Gastrocnemius medialis (tissue), 4 donors: ENCODE measurements around the gene DOCK8. TPM values are rescaled to one million over a fixed set of nuclear protein-coding genes. Genes with fewer than 3 reads are reported as not detected.

Experiments used
- ATAC-seq, 2 donors: fragments of 150-250 bp; one replicate each; pipeline ENCODE4 v1.9.1; 2016
- DNase-seq, 2 donors: peaks; one replicate each; pipeline ENCODE4 v3.0.0-alpha.2; 2019
- H3K27ac ChIP-seq, 4 donors: fragments of 200-600 bp; sonication (generic); 1 replicate in 1 of 4; 2 replicates in 3 of 4; pipeline ENCODE4 v1.5.1; 2016 to 2018; ENCODE audit warnings: mild to moderate bottlenecking in 2 of 4, moderate library complexity in 1 of 4
- H3K27me3 ChIP-seq, 3 donors: fragments of 200-600 bp; sonication (generic) in 2 of 3; 1 replicate in 1 of 3; 2 replicates in 2 of 3; pipeline versions ENCODE4 v1.5.1 to v1.6.0; 2016 to 2019; ENCODE audit warnings: mild to moderate bottlenecking in 1 of 3, moderate library complexity in 1 of 3
- H3K36me3 ChIP-seq, 2 donors: fragments of 200-600 bp; sonication (generic) in 1 of 2; one replicate each; pipeline ENCODE4 v1.5.1; 2017 to 2018
- H3K4me1 ChIP-seq, 2 donors: fragments of 200-600 bp; sonication (generic) in 1 of 2; one replicate each; pipeline ENCODE4 v1.5.1; 2016 to 2017; ENCODE audit warnings: mild to moderate bottlenecking in 2 of 2
- H3K4me3 ChIP-seq, 4 donors: fragments of 200-600 bp; sonication (generic) in 3 of 4; 1 replicate in 1 of 4; 2 replicates in 3 of 4; pipeline ENCODE4 v1.5.1; 2016 to 2019; ENCODE audit warnings: mild to moderate bottlenecking in 2 of 4
- H3K9me3 ChIP-seq, 3 donors: fragments of 200-600 bp; sonication (generic) in 2 of 3; 1 replicate in 1 of 3; 2 replicates in 2 of 3; pipeline ENCODE4 v1.5.1; 2016 to 2019
- POLR2A ChIP-seq, 2 donors: fragments of 450-650 bp; IDR thresholded peaks; one replicate each; pipeline ENCODE4 v1.6.1; 2017; ENCODE audit warnings: antibody characterized with exemption in 2 of 2, mild to moderate bottlenecking in 2 of 2, moderate library complexity in 2 of 2
- in situ Hi-C, 4 donors: fragments of 200-750 bp; cut with MboI; loops; one replicate each; pipeline versions ENCODE4 v1.15.0 to v1.8.0; 2017; ENCODE audit warnings: low sequenced_read_pairs in 4 of 4
- intact Hi-C: fragments of 100-400 bp; cut with DNase I; formaldehyde crosslinking; loops from one replicate; pipeline ENCODE4 v1.15.1; 2023; ENCODE audit warnings: low total_unique reads
- total RNA-seq, 4 donors: library from RNA; depleted of rRNA; stranded (reverse); fragments of >200 nt; gene quantifications; one replicate each; pipeline versions ENCODE4 v1.1.0 to v1.2.3, GENCODE V29; 2016
- TF ChIP-seq, protein P1 (sequence below), 5 experiments: fragments of 450-650 bp in 3 of 5; fragments of 200-600 bp in 2 of 5; sonication (generic) in 2 of 5; IDR thresholded peaks in 4 of 5; conservative IDR thresholded peaks in 1 of 5; 1 replicate in 4 of 5; 2 replicates in 1 of 5; pipeline ENCODE4 v1.5.1; 2016 to 2019; ENCODE audit warnings: antibody characterized with exemption in 5 of 5, mild to moderate bottlenecking in 3 of 5, moderate library complexity in 3 of 5

Gene DOCK8
- total RNA-seq, 4 donors from 2014 or later = 0.80 to 2.8 (median 2.0) TPM

DNA sequence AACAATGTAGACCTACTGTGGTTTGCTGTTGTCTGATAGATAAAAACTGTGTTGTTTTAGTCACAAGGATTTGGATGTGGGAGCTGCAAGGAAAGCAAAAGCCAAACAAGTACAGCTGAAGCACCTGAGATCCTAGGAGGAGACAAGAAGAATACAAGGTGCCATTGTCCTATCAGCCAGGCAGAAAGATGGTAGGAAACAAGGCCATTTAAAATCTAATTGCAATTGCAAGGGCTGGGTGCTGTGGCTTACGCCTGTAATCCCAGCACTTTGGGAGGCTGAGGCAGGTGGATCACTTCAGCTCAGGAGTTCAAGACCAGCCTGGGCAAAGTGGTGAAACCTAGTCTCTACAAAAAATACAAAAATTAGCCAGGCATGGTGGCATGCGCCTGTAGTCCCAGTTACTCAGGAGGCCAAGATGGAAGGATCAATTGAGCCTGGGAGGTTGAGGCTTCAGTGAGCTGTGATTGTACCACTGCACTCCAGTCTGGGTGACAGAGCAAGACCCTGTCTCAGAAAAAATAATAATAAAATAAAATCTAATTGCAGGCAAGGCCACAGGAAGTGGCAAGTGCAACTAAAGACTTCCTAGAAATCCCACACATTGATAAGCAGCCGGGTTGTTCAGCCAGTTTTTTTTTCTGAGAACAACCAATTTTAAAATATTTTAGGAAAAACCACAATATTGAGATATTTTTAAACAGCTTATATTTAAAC lies 22.6 kb downstream of the DOCK8 start:
- Histone ChIP-seq H3K4me1 (no peaks in the 10 kb centered on the region), H3K4me3 (no peak overlapping the region), H3K27me3 (no peaks in the 10 kb centered on the region), H3K9me3 (no peaks in the 10 kb centered on the region), H3K36me3 (no peaks in the 10 kb centered on the region), H3K27ac (no peak overlapping the region)
- intact Hi-C loops = no loop called here
- in situ Hi-C loops = no loop called here
- no peak for TF ChIP-seq POLR2A (IDR thresholded peaks at IDR 0.05)
- TF ChIP-seq, protein P1, sequence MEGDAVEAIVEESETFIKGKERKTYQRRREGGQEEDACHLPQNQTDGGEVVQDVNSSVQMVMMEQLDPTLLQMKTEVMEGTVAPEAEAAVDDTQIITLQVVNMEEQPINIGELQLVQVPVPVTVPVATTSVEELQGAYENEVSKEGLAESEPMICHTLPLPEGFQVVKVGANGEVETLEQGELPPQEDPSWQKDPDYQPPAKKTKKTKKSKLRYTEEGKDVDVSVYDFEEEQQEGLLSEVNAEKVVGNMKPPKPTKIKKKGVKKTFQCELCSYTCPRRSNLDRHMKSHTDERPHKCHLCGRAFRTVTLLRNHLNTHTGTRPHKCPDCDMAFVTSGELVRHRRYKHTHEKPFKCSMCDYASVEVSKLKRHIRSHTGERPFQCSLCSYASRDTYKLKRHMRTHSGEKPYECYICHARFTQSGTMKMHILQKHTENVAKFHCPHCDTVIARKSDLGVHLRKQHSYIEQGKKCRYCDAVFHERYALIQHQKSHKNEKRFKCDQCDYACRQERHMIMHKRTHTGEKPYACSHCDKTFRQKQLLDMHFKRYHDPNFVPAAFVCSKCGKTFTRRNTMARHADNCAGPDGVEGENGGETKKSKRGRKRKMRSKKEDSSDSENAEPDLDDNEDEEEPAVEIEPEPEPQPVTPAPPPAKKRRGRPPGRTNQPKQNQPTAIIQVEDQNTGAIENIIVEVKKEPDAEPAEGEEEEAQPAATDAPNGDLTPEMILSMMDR (IDR thresholded peaks at IDR 0.05 in 4 of 5, conservative IDR thresholded peaks at IDR 0.05 in 1 of 5) = no peak
- DNase-seq (no peak), ATAC-seq (no peak)

DNA sequence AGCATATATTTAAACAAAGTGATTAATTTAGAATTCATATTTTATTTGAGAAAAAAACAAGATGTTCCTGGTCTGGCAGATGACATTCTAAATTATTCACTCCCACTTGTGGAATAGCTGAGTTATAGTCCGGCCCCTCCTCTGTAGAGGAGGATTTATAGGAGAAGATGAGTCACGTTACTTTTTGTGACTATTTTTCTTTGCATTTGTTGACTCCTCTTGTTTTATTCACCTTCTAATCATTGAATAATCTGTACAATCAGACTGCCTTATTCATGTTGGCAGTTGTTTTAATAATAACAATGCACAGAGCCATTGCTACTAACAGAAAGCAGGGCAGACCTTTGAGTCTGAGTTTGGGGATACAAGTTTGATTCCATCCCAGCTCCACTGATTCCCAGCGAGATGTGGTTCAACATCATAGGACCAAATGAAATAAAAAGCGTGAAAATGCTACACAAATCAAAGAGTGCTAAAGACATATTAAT lies 23.2 kb downstream of the DOCK8 start:
- H3K4me3 ChIP-seq = no peak overlapping the region
- intact Hi-C loops = no loop called here
- no peak overlapping the region for H3K27ac ChIP-seq
- no peaks in the 10 kb centered on the region for H3K9me3 ChIP-seq
- H3K27me3 ChIP-seq = no peaks in the 10 kb centered on the region
- no peaks in the 10 kb centered on the region for H3K4me1 ChIP-seq
- no peak for TF ChIP-seq POLR2A (IDR thresholded peaks at IDR 0.05)
- TF ChIP-seq, protein P1 (IDR thresholded peaks at IDR 0.05 in 4 of 5, conservative IDR thresholded peaks at IDR 0.05 in 1 of 5) = no peak
- in situ Hi-C loops = no loop called here
- DNase-seq (no peak), ATAC-seq (no peak)
- no peaks in the 10 kb centered on the region for H3K36me3 ChIP-seq

GRCh38 chr9:242461-243080 lies 27.9 kb downstream of the DOCK8 start:
- Histone ChIP-seq H3K4me1 (no peaks in the 10 kb centered on the region), H3K9me3 (no peaks in the 10 kb centered on the region), H3K27me3 (no peaks in the 10 kb centered on the region), H3K27ac (no peak overlapping the region), H3K36me3 (no peaks in the 10 kb centered on the region), H3K4me3 (no peak overlapping the region)
- in situ Hi-C loops = no loop called here
- intact Hi-C loops = no loop called here
- TF ChIP-seq POLR2A (IDR thresholded peaks at IDR 0.05) = no peak
- TF ChIP-seq, protein P1 (IDR thresholded peaks at IDR 0.05 in 4 of 5, conservative IDR thresholded peaks at IDR 0.05 in 1 of 5) = no peak
- ATAC-seq = no peak
- DNase-seq = no peak

- no peak overlapping the region for H3K27ac ChIP-seq
- intact Hi-C loops = no loop called here
- no peak overlapping the region for H3K4me3 ChIP-seq
- no peaks in the 10 kb centered on the region for H3K4me1 ChIP-seq
- no peaks in the 10 kb centered on the region for H3K36me3 ChIP-seq
- no peaks in the 10 kb centered on the region for H3K27me3 ChIP-seq
- in situ Hi-C loops = no loop called here
- ATAC-seq (no peak), DNase-seq (no peak)
- TF ChIP-seq POLR2A (IDR thresholded peaks at IDR 0.05) = no peak
- TF ChIP-seq, protein P1 (IDR thresholded peaks at IDR 0.05 in 4 of 5, conservative IDR thresholded peaks at IDR 0.05 in 1 of 5) = no peak
- no peaks in the 10 kb centered on the region for H3K9me3 ChIP-seq
Observed at GRCh38 chr9:248278-248961, 33.8 kb downstream of the DOCK8 start.
